H1 (cell line): ENCODE results near the gene RAD9A. TPM values are rescaled to one million over a fixed set of nuclear protein-coding genes. Genes with fewer than 3 reads are reported as not detected.

ENCODE experiments used
- SIN3A ChIP-seq, 2 experiments: IDR thresholded peaks in 1 of 2; conservative IDR thresholded peaks in 1 of 2; 2 replicates each; pipeline ENCODE4 v1.6.1; 2011 to 2012; ENCODE audit warnings: low read length in 2 of 2, improper control_type of control experiment in 1 of 2, low read depth in 1 of 2, mild to moderate bottlenecking in 1 of 2
- SUZ12 ChIP-seq: fragments of 200-600 bp; sonication (generic); IDR thresholded peaks from 2 replicates; pipeline ENCODE4 v1.6.1; 2012; ENCODE audit warnings: mild to moderate bottlenecking, inconsistent platforms, low read length, moderate library complexity, mixed read lengths
- polyA plus RNA-seq, 7 experiments: library from polyadenylated mRNA; depleted of rRNA in 3 of 7; stranded (reverse) in 5 of 7; unstranded in 2 of 7; fragments of >200 nt in 5 of 7; fragments of 200-250 nt in 2 of 7; gene quantifications; 1 replicate in 5 of 7; 2 replicates in 1 of 7; 4 replicates in 1 of 7; pipeline versions ENCODE4 v1.2.1 to v1.2.3, GENCODE V29; 2011 to 2013; ENCODE audit warnings: missing spikeins in 2 of 7, mixed read lengths in 2 of 7
- total RNA-seq: library from RNA; stranded (reverse); fragmentation: NEBNext Ultra II Directional; extraction: Animal tissue kit (Norgen Biotek cat#: 25700); gene quantifications from 2 replicates; pipeline ENCODE4 v1.2.1, GENCODE V29; 2021

RAD9A gene
- total and polyA plus RNA-seq, 2 of the 8 experiments (the other 6 are each of a cell fraction or from before 2014, with no cell fraction given): 22.2 to 25.5 TPM

DNA sequence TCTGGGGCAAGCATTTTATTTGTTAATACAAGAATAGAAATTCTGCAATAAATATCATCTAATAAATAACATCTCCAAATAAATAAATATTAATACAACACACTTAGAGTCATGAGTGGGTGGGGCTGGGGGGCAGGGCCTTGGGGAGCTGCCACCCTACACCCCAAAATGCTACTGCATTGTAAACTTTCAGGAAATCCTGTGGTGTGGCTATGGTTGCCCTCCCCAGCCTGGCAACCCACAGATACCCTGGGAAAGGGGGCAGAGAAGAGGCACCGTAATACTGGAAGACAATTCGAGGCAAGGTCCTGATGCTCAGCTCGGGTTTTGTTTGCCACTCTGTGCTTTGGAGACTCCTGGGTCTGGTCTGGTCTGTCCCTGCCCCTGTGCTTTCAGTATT is 27.6 kb upstream of the RAD9A start (continued):
- no peak for TF ChIP-seq SUZ12
- TF ChIP-seq SIN3A (conservative IDR thresholded peaks at IDR 0.05 in 1 of 2, IDR thresholded peaks at IDR 0.05 in 1 of 2; ENCODE audit: low read depth in 1 of 2, low read length in 2 of 2): no peak
